GM18520 (cell line): ENCODE measurements around the gene KDM2A.
"Not testable (repeated sequence)": the region's sequence is repeated elsewhere in the genome, so short reads cannot be mapped to it uniquely, and the experiment has no call there.

Experiments used
- ATAC-seq: cut with Tn5 transposase; IDR thresholded peaks from one replicate; pipeline ENCODE4 v1.9.1; 2021; ENCODE audit not compliant: unreplicated experiment

Gene KDM2A

GRCh38 chr11:67233584-67234190 lies 114.6 kb downstream of the KDM2A start:
- no peak for ATAC-seq

DNA sequence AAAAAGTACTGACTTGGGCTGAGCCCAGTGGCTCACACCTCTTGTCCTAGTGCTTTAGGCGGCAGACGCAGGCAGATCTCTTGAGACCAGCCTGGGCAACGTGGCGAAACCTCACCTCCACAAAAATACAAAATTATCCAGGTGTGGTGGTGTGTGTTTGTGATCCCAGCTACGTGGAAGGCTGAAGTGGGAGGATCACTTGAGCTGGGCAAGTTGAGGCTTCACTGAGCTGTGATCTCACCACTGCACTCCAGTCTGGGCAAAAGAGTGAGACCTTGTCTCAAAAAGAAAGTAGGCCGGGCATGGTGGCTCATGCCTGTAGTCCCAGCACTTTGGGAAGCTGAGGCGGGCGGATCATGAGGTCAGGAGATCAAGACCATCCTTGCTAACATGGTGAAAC lies 115.5 kb downstream of the KDM2A start:
- ATAC-seq = not testable (repeated sequence)

GRCh38 chr11:67237574-67237973 lies 118.5 kb downstream of the KDM2A start:
- no peak for ATAC-seq

- ATAC-seq = no peak
Measured at GRCh38 chr11:67238894-67239782, 120.1 kb downstream of the KDM2A start.

GRCh38 chr11:67239783-67240575 lies 120.9 kb downstream of the KDM2A start:
- ATAC-seq = peak; percentile 81

DNA sequence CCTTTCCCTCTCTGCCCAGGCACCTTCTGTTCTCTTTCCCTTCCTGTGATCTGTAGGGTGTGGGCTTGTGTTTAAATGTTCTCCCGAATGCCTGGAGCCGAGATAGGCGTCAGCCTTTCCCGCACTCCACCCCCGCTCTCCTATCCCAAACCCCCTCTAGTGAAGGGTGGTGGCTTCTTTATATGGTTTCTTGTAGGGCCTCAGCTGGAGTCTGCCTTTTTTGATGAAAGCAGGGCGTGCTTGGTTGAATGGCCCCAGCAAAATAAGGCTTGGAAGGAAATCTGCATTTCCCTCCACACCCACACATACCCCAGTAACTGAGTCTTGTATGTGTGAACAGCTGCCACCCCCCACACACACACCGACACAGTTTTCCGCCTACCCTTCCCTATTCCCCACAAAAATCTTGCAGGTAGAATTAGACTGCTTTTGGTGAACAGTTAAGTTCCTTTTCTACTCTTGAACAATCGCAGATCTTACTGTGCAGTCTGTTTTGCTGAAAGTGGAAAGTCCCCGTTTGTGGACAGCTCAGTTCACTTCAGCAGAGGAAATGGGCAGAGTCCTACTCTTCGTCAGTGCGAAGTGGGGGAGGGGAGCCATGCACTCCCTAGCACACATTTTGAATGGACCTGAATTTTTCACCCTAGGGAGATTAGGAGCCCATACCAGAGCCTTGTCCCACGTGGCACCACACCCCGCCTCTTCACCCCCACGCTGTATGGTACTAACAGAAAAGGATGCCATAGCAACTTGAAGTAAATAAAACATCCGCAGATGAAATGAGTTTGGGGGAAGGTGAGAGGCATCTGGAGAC lies 121.7 kb downstream of the KDM2A start:
- peak; percentile 24 for ATAC-seq

- ATAC-seq = no peak
Measured at GRCh38 chr11:67242548-67242947, 123.5 kb downstream of the KDM2A start.

DNA sequence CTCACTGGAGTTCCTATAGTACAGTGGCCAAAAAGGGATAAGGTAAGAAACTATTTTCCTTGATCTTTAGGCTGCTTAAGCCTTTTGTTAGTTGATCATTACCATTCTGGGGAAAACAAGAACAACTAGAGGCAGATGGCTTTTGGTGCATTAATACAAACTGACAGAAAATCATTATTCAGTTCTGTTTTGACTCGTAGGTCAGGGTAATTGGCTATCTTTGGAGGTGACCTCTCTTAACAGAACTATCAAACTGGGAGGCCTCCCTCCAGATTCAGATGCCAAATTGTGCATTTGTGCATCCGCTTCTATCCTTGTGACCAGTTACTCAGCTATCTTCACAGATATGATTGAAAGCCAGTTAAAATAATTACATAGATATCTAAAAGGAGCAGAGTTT lies 124.0 kb downstream of the KDM2A start:
- ATAC-seq = no peak

DNA sequence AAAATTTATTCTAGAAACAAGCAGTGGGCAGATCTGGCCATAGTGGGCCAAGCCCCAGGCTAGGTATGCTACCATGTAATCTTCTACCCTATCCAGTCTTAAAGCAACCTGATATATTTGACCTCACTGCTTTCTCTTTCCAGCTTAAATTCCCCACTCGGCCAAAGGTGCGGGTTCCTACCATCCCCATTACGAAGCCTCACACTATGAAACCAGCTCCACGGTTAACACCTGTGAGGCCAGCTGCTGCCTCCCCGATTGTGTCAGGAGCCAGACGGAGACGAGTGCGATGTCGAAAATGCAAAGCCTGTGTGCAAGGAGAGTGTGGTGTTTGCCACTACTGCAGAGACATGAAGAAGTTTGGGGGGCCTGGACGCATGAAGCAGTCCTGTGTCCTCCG lies 126.0 kb downstream of the KDM2A start:
- no peak for ATAC-seq

- ATAC-seq = no peak
Measured at GRCh38 chr11:67247946-67248550, 129.0 kb downstream of the KDM2A start.

GRCh38 chr11:67248653-67249052 lies 129.6 kb downstream of the KDM2A start:
- ATAC-seq = no peak

GRCh38 chr11:67250059-67251043 lies 131.3 kb downstream of the KDM2A start:
- no peak for ATAC-seq

DNA sequence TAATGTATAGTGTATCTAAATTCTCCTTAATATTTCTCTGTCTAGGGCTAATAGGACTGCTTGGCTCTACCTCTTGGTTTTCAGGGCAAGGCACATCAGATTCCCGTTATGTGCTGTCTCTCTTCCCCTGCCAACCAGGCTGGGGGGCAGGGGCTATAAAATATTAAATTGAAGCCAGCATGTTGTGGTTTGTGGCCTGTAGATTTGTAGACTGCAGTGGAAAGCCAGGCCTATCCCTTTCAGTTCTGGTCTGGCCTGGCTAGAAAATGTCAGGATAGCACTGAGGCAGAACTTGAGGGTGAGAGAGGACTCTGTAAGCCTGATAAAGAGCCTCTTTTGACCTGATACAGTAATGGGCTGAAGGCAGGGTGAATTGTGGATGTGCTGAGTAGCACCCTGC lies 132.8 kb downstream of the KDM2A start:
- ATAC-seq = no peak

- no peak for ATAC-seq
Measured at GRCh38 chr11:67252831-67253239, 133.8 kb downstream of the KDM2A start.

GRCh38 chr11:67253872-67254624 lies 135.0 kb downstream of the KDM2A start:
- ATAC-seq = no peak

- no peak for ATAC-seq
Measured at GRCh38 chr11:67254798-67255197, 135.7 kb downstream of the KDM2A start.

GRCh38 chr11:67255353-67255752 lies 136.3 kb downstream of the KDM2A start:
- no peak for ATAC-seq

- ATAC-seq = no peak
Measured at GRCh38 chr11:67255864-67256263, 136.8 kb downstream of the KDM2A start.
